GM10248 (cell line): ENCODE results near the gene HOXD10.

Experiments
- CTCF ChIA-PET: fragments of 300-600 bp; sonication (Branson Sonifier 250); formaldehyde crosslinking; extraction: SDS; loops from one replicate; lab custom pipeline; 2021; ENCODE audit warnings: antibody characterized with exemption; lab: Yijun Ruan, JAX
- POLR2A ChIA-PET: fragments of 350-650 bp; sonication (Branson Sonifier 250); formaldehyde crosslinking; extraction: SDS; loops from one replicate; lab custom pipeline; 2020; ENCODE audit warnings: antibody characterized with exemption; lab: Yijun Ruan, JAX
- DNase-seq: peaks from one replicate; pipeline ENCODE4 v3.0.0; 2012; ENCODE audit errors: extremely low spot score
- CTCF ChIP-seq: IDR thresholded peaks from 2 replicates; pipeline ENCODE4 v1.5.1; 2012; ENCODE audit warnings: mild to moderate bottlenecking, low read depth; ENCODE audit errors: extremely low read depth, missing control alignments, control extremely low read depth

Gene HOXD10

GRCh38 chr2:176107731-176108181, 8.8 kb upstream of the HOXD10 start:
- DNase-seq = no peak
- ChIA-PET CTCF (no interaction called here), POLR2A (no interaction called here)
- no peak for TF ChIP-seq CTCF

- ChIA-PET CTCF (interaction anchor here (1.0 to 2.4 kb wide), 8 partner anchors 12 to 529 kb away, joined by 3 to 19 read pairs (median 5); no protein-coding TSS in a partner anchor), POLR2A (no interaction called here)
- no peak for TF ChIP-seq CTCF
- no peak for DNase-seq
Measured at GRCh38 chr2:176109192-176109901, 7.2 kb upstream of the HOXD10 start.

- no peak for TF ChIP-seq CTCF
- ChIA-PET POLR2A (no interaction called here), CTCF (interaction anchor here (1.0 to 2.4 kb wide), 13 partner anchors 8 to 542 kb away, joined by 3 to 19 read pairs (median 5); no protein-coding TSS in a partner anchor)
- no peak for DNase-seq
Measured at GRCh38 chr2:176109946-176110345, 6.6 kb upstream of the HOXD10 start.

DNA sequence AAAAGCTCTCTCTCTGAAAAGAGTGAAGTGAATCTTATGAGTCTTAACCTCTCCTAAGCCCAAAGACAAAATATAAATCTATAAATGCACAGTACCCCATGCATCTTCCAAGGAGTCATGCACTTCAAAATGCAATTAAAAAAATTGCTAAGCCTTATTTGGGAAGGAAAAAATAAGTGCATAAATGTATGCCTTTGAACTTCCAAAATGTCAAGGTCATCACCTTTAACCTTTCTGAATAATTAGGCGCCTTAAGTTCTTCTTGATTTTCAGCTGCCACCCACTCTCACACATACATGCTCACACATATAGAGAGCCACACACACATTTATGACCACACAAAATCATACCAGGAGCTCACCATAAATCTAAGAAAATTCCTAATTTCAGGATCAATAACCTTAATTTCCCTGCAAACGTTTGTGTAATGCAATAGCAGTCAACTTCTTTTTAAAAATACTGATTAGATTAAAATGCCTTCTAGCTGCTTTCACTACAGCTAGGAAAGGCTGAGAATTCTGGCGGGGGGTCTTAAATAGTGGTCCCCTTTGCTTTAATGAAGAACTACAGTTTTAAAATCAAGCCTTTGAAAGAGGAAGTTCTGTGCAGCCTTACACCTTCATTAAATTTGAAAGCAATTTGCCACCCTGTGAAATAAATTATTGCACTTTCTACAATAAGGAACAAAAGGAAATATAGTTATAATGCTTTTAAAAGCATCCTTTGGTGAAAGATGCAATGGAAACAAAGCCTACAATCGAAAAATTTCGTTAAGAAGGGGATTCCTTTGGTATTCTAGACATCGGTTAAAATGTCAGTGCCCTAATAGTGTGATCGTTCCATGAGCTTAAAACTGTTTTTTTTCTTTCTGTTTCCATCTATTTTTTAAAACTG, 5.9 kb upstream of the HOXD10 start:
- CTCF ChIA-PET = interaction anchor here (0.9 to 2.4 kb wide), 17 partner anchors 9 to 541 kb away, joined by 3 to 19 read pairs (median 5); no protein-coding TSS in a partner anchor

DNA sequence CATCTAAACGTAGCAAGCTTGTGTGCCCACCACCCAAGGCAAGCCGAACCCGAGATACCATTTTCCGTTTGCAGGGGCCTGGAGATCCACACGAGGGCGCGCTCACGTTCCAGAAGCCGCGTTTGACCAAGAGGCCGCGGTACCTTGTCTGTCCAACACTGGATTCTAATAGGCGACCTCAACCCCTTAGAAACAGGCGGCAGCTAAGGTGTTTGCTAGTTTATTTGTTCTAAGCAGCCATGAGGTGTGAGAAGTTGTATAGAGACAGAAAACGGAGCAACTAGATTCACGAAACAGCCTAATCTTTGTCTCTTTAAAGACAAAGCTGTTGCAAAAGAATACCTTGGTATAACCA, 5.3 kb upstream of the HOXD10 start:
- peak; percentile 60 for TF ChIP-seq CTCF
- DNase-seq = peak; percentile 57
- ChIA-PET POLR2A (no interaction called here), CTCF (interaction anchor here (0.8 to 2.4 kb wide), 15 partner anchors 9 to 541 kb away, joined by 3 to 19 read pairs (median 5); no protein-coding TSS in a partner anchor)

More for the DNA sequence above, 5.9 kb upstream of the HOXD10 start:
- TF ChIP-seq CTCF = no peak
- DNase-seq = no peak
- POLR2A ChIA-PET = no interaction called here

- CTCF ChIA-PET = interaction anchor here (0.8 to 2.4 kb wide), 6 partner anchors 9 to 344 kb away, joined by 5 to 19 read pairs (median 6); no protein-coding TSS in a partner anchor
- TF ChIP-seq CTCF = no peak
- POLR2A ChIA-PET = no interaction called here
- no peak for DNase-seq
Measured at GRCh38 chr2:176111846-176112374, 4.7 kb upstream of the HOXD10 start.
